Measurements from ENCODE around the gene GRM1.

DNA sequence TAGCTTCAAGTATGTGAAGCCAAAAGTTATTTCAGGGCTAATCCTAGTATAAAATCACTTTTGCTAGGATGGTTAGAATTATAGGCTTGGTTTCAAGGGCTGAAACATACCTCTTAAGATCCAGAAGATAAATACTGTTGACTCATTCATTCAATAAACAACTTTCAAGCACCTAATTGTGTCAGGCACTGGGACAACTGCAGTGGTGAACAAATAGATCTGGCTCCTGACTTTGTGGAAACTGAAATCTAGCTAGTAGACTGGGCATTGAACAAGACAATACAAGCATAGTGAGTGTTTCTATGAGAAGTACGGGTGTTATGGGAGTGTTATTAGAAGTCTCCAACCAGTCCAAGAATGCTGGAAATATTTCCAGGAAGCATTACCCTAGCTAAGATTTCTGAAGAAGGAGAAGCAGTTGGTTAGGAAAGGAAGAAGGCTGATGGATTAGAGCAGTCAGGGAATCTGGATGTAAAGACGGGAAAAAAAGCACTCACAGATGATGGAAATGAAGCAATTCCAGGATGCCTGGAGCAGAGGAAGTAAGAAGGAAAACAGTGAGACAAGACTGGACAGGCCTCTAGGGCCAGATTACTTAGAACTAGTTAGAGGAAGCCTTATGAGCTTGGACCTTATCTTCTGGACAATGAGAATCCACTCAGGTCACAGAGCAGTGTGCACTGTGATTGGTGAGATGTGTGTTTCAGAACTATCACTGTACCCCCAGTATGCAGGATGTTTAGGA, 382.2 kb downstream of the GRM1 start:
- TF ChIP-seq CTCF (IDR thresholded peaks at IDR 0.05) (no peak), POLR2A (IDR thresholded peaks at IDR 0.05) (no peak)

Measured in adrenal gland (tissue), 5 donors.